ENCODE measurements around the gene DNA2.
A peak's percentile ranks its signal among the peaks of the same experiment; 100 is the strongest.
"Not testable (repeated sequence)": the region's sequence is repeated elsewhere in the genome, so short reads cannot be mapped to it uniquely, and the experiment has no call there.

Gene DNA2, protein sequence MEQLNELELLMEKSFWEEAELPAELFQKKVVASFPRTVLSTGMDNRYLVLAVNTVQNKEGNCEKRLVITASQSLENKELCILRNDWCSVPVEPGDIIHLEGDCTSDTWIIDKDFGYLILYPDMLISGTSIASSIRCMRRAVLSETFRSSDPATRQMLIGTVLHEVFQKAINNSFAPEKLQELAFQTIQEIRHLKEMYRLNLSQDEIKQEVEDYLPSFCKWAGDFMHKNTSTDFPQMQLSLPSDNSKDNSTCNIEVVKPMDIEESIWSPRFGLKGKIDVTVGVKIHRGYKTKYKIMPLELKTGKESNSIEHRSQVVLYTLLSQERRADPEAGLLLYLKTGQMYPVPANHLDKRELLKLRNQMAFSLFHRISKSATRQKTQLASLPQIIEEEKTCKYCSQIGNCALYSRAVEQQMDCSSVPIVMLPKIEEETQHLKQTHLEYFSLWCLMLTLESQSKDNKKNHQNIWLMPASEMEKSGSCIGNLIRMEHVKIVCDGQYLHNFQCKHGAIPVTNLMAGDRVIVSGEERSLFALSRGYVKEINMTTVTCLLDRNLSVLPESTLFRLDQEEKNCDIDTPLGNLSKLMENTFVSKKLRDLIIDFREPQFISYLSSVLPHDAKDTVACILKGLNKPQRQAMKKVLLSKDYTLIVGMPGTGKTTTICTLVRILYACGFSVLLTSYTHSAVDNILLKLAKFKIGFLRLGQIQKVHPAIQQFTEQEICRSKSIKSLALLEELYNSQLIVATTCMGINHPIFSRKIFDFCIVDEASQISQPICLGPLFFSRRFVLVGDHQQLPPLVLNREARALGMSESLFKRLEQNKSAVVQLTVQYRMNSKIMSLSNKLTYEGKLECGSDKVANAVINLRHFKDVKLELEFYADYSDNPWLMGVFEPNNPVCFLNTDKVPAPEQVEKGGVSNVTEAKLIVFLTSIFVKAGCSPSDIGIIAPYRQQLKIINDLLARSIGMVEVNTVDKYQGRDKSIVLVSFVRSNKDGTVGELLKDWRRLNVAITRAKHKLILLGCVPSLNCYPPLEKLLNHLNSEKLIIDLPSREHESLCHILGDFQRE

DNA sequence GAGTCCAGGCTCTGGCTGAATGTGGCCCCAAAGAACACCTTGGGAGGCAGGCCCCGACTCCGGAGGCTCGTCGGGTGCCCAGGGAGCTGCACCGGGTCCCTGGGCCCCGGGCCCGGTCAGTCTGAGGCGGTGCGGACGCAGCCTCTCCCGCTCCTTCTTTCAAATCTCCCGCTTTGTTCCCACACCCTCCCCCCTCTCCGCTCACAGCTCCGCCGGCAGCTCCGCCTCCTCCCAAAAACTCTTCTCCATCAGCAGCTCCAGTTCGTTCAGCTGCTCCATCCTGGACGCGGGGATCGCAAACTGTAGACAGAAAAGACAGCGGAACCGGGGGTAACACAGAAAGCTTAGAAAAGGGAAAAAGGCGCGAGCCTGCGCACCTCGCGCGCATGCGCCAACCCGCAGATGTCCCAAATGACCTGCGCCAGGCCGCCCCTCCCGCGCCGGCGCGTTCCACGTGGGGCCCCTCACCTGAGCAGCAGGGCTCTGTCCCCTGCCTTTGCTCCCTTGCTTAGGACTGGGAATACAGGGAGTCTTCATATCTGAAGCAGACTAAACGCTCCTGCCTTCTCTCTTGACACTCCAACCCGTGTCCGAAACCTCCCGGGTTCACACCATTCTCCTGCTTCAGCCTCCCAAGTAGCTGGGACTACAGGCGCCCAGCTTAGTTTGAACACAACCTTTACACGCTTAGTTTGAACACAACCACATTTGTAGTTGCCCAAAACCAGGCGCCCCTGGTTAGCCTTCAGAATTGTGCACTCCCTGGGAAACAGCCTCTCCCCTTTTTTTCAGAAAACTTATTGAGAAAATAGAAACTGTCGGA, at the start of gene DNA2:
Gene DNA2 (minus strand): TSS at position 388 of the 823 bp plus-strand sequence. CDS start 109 bp downstream, at position 279.
- no peaks in the 10 kb centered on the region for H3K27me3 ChIP-seq (ENCODE audit: control insufficient read depth, insufficient read depth, low read length)
- H3K4me3 ChIP-seq (ENCODE audit: low read length) = peak within 1 kb of the TSS; percentile 72
- no peak within 1 kb of the TSS for H3K9ac ChIP-seq (ENCODE audit: low read length)
- no peak within 1 kb of the TSS for H3K27ac ChIP-seq (ENCODE audit: low read depth, low read length)
- no peaks in the 10 kb centered on the region for H3K36me3 ChIP-seq (ENCODE audit: control insufficient read depth, insufficient read depth, low read length)
- H3K4me1 ChIP-seq (ENCODE audit: control insufficient read depth, insufficient read depth, low read length) = peaks cover 3% of the 10 kb centered on the region

DNA sequence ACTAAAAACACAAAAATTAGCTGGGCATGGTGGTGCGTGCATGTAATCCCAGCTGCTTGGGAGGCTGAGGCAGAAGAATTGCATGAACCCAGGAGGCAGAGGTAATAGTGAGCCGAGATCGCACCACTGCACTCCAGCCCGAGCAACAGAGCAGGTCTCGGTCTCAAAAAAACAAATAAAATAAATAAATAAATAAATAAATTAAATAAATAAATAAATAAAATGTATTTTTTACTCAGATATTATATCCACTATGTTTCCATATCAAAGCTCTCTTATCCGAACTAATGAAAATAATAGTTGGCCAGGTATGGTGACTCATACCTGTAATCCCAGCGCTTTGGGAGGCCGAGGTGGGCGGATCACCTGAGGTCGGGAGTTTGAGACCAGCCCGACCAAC, 46.8 kb upstream of the DNA2 start:
- not testable (repeated sequence) for H3K4me3 ChIP-seq (ENCODE audit: low read length); H3K9ac ChIP-seq (ENCODE audit: low read length); H3K4me1 ChIP-seq (ENCODE audit: control insufficient read depth, insufficient read depth, low read length); H3K27ac ChIP-seq (ENCODE audit: low read depth, low read length); H3K27me3 ChIP-seq (ENCODE audit: control insufficient read depth, insufficient read depth, low read length); H3K36me3 ChIP-seq (ENCODE audit: control insufficient read depth, insufficient read depth, low read length)

DNA sequence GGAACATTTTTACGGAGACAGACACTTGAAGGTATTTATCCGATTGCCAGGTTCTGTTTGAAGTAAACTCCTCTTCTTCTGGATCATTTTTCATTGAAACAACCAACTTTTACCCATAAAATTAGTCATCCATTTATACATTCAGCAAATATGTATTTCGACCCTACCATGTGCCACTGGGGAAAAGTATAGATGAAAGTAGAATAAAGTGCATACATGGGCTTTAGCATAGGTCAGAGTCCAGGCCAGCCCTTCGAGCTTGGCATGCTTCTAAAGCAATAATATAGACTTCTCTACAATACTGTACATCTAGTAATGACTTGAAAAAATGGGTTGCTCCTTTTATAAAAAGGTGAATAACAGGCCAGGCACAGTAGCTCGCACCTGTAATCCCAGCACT, 45.4 kb upstream of the DNA2 start:
- H3K36me3 ChIP-seq (ENCODE audit: control insufficient read depth, insufficient read depth, low read length) = no peaks in the 10 kb centered on the region
- H3K4me1 ChIP-seq (ENCODE audit: control insufficient read depth, insufficient read depth, low read length) = no peaks in the 10 kb centered on the region

DNA sequence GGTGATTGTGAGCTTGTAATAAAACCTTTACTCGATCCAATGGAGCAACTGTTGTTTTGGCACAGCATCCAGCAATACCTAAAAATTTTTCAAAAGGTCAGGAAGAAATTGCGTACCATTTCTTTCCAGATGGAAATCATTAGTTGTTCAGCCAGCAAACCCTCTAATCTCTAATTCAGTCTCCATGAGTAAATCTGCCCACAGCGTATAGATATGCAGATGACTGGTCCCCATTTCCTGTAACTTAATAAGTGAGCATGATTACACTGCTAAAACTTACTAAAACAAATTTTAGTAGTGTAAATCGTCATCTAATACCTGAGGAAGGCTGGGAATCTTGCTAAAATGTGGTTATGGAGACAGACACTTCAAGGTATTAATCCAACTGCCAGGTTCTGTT, 45.0 kb upstream of the DNA2 start:
- no peak overlapping the region for H3K4me3 ChIP-seq (ENCODE audit: low read length)
- H3K4me1 ChIP-seq (ENCODE audit: control insufficient read depth, insufficient read depth, low read length) = no peaks in the 10 kb centered on the region
- no peak overlapping the region for H3K9ac ChIP-seq (ENCODE audit: low read length)
- H3K27ac ChIP-seq (ENCODE audit: low read depth, low read length) = no peak overlapping the region
- no peaks in the 10 kb centered on the region for H3K27me3 ChIP-seq (ENCODE audit: control insufficient read depth, insufficient read depth, low read length)
- no peaks in the 10 kb centered on the region for H3K36me3 ChIP-seq (ENCODE audit: control insufficient read depth, insufficient read depth, low read length)

More for the DNA sequence above, 45.4 kb upstream of the DNA2 start:
- H3K27ac ChIP-seq (ENCODE audit: low read depth, low read length) = no peak overlapping the region
- H3K27me3 ChIP-seq (ENCODE audit: control insufficient read depth, insufficient read depth, low read length) = no peaks in the 10 kb centered on the region
- no peak overlapping the region for H3K9ac ChIP-seq (ENCODE audit: low read length)
- H3K4me3 ChIP-seq (ENCODE audit: low read length) = no peak overlapping the region

DNA sequence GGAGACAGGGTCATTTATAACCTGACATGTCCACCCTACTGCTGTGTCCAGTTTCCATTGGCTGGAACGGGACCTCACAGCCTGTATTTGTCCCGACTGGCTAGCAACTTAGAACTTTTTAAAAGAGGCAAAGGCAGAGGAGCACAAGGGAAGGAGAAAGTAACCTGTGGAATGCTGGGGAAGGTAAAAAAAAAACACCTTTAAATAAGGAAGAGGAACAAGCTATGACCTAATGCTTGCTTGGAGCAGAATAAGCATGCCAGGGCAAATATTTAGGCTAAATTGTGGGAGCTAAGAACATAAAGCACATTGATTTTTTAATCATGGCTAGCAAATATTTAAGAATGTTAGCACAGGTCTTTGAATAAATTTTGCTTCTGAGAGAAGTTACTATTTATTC, 44.4 kb upstream of the DNA2 start:
- not testable (repeated sequence) for H3K4me3 ChIP-seq (ENCODE audit: low read length); H3K27me3 ChIP-seq (ENCODE audit: control insufficient read depth, insufficient read depth, low read length); H3K4me1 ChIP-seq (ENCODE audit: control insufficient read depth, insufficient read depth, low read length); H3K27ac ChIP-seq (ENCODE audit: low read depth, low read length); H3K9ac ChIP-seq (ENCODE audit: low read length); H3K36me3 ChIP-seq (ENCODE audit: control insufficient read depth, insufficient read depth, low read length)

DNA sequence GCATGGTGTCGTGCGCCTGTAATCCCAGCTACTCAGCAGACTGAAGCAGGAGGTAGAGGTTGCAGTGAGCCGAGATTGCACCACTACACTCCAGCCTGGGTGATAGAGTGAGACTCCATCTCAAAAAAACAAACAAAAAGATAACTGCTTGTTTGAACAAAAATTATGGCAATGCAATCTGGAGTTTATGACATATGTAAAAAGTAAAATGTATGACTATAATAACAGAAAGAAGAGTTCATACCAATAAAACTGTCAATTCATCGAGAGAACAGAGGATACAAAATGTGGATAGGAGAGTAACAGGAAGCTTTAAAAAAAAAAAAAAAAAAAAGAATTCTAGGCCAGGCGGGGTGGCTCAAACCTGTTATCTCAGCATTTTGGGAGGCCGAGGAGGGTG, 36.3 kb upstream of the DNA2 start:
- H3K9ac ChIP-seq (ENCODE audit: low read length) = no peak overlapping the region
- no peak overlapping the region for H3K27ac ChIP-seq (ENCODE audit: low read depth, low read length)
- no peaks in the 10 kb centered on the region for H3K4me1 ChIP-seq (ENCODE audit: control insufficient read depth, insufficient read depth, low read length)
- no peaks in the 10 kb centered on the region for H3K27me3 ChIP-seq (ENCODE audit: control insufficient read depth, insufficient read depth, low read length)
- no peaks in the 10 kb centered on the region for H3K36me3 ChIP-seq (ENCODE audit: control insufficient read depth, insufficient read depth, low read length)
- no peak overlapping the region for H3K4me3 ChIP-seq (ENCODE audit: low read length)

DNA sequence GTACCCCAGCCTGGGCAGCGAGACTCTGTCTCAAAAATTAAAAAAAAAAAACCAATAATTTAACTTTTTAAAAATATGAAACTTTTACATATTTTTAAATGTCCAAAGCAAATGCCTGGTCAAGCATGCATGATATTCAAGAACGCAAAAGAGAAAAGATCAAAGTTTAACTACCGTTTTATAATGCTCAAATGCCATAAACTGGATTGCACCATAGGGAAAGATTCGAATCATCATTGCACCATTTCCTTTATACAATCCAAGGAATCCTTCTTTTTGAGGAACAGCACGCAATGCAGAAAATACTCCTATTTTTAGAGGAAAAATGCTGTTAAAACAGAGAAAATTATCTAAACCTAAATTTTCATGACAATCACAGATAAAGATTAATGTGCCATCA, 34.6 kb upstream of the DNA2 start:
- no peaks in the 10 kb centered on the region for H3K27me3 ChIP-seq (ENCODE audit: control insufficient read depth, insufficient read depth, low read length)
- H3K4me1 ChIP-seq (ENCODE audit: control insufficient read depth, insufficient read depth, low read length) = no peaks in the 10 kb centered on the region
- peaks cover 3% of the 10 kb centered on the region for H3K36me3 ChIP-seq (ENCODE audit: control insufficient read depth, insufficient read depth, low read length)
- H3K4me3 ChIP-seq (ENCODE audit: low read length) = no peak overlapping the region
- H3K27ac ChIP-seq (ENCODE audit: low read depth, low read length) = no peak overlapping the region
- no peak overlapping the region for H3K9ac ChIP-seq (ENCODE audit: low read length)

DNA sequence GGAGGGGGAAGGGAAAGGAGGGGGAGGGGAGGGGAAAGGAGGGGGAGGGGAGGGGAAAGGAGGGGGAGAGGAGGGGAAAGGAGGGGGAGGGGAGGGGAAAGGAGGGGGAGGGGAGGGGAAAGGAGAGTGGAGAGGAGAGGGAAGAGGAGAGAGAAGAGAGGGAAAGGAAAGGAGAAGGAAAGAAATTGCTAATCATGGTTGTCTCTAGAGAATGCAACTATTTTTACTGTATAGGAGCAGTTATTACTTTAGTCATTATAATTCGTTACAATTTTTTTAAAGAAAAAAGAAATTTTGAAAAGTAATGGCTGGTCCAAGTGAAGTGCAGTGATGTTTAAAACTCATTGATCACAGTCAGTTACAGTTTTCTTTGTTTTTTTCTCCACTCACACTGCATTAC, 31.1 kb upstream of the DNA2 start:
- H3K27me3 ChIP-seq (ENCODE audit: control insufficient read depth, insufficient read depth, low read length) = no peaks in the 10 kb centered on the region
- H3K9ac ChIP-seq (ENCODE audit: low read length) = no peak overlapping the region
- peaks cover 17% of the 10 kb centered on the region for H3K36me3 ChIP-seq (ENCODE audit: control insufficient read depth, insufficient read depth, low read length)
- H3K27ac ChIP-seq (ENCODE audit: low read depth, low read length) = no peak overlapping the region
- H3K4me1 ChIP-seq (ENCODE audit: control insufficient read depth, insufficient read depth, low read length) = no peaks in the 10 kb centered on the region
- H3K4me3 ChIP-seq (ENCODE audit: low read length) = no peak overlapping the region

DNA sequence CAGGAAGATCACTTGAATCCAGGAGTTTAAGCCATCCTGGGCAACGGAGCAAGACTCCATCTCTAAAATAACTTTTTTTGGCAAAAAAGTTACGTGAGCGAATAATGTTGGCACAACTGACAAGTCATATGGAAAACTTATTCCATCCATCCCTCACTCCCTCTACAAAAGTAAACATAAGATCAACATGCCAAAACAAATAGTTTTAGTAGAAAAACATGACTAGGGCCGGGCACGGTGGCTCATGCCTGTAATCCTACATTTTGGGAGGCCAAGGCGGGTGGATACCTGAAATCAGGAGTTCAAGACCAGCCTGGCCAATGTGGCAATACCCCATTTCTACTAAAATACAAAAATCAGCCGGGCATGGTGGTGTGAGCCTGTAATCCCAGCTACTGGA, 29.9 kb upstream of the DNA2 start:
- Histone ChIP-seq H3K4me3 (ENCODE audit: low read length) (no peak overlapping the region), H3K36me3 (ENCODE audit: control insufficient read depth, insufficient read depth, low read length) (peaks cover 17% of the 10 kb centered on the region), H3K27ac (ENCODE audit: low read depth, low read length) (no peak overlapping the region), H3K27me3 (ENCODE audit: control insufficient read depth, insufficient read depth, low read length) (no peaks in the 10 kb centered on the region), H3K4me1 (ENCODE audit: control insufficient read depth, insufficient read depth, low read length) (no peaks in the 10 kb centered on the region), H3K9ac (ENCODE audit: low read length) (no peak overlapping the region)

DNA sequence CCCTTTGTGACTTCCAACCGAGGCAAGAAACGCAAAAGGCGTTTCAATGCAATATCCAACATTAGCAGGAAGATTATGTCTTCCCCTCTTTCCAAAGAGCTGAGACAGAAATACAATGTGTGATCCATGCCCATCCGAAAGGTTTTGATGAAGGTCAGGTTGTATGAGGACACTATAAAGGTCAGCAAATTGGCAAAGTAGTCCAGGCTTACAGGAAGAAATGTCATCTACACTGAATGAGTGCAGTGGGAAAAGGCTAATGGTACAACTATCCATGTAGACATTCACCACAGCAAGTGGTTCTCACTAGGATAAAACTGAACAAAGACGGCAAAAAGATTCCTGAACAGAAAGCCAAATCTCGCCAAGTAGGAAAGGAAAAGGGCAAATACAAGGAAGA, 27.8 kb upstream of the DNA2 start:
- Histone ChIP-seq H3K27ac (ENCODE audit: low read depth, low read length) (no peak overlapping the region), H3K4me1 (ENCODE audit: control insufficient read depth, insufficient read depth, low read length) (no peaks in the 10 kb centered on the region), H3K36me3 (ENCODE audit: control insufficient read depth, insufficient read depth, low read length) (peaks cover 17% of the 10 kb centered on the region), H3K4me3 (ENCODE audit: low read length) (no peak overlapping the region), H3K27me3 (ENCODE audit: control insufficient read depth, insufficient read depth, low read length) (no peaks in the 10 kb centered on the region), H3K9ac (ENCODE audit: low read length) (no peak overlapping the region)

DNA sequence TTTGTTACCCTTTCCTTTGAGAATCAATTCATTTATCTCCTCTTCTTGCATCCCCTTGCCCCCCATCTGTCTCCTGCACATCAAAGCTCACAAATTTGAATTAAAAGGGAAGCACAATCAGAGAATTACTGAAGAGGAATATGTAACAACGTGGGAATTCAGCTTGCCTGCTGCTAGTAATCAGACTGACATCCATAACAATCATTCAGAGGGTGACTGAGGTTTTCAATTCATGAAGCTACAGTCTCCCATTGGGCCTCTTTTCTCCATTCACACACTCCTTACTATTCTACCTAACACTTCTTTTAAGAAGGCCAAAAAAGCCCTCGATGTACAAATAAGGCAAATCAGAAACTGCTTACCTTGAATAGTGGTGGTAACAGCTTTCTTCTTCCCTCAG, 24.3 kb upstream of the DNA2 start:
- Histone ChIP-seq H3K4me1 (ENCODE audit: control insufficient read depth, insufficient read depth, low read length) (no peaks in the 10 kb centered on the region), H3K36me3 (ENCODE audit: control insufficient read depth, insufficient read depth, low read length) (peaks cover 17% of the 10 kb centered on the region), H3K27ac (ENCODE audit: low read depth, low read length) (no peak overlapping the region), H3K27me3 (ENCODE audit: control insufficient read depth, insufficient read depth, low read length) (no peaks in the 10 kb centered on the region), H3K4me3 (ENCODE audit: low read length) (no peak overlapping the region), H3K9ac (ENCODE audit: low read length) (no peak overlapping the region)

DNA sequence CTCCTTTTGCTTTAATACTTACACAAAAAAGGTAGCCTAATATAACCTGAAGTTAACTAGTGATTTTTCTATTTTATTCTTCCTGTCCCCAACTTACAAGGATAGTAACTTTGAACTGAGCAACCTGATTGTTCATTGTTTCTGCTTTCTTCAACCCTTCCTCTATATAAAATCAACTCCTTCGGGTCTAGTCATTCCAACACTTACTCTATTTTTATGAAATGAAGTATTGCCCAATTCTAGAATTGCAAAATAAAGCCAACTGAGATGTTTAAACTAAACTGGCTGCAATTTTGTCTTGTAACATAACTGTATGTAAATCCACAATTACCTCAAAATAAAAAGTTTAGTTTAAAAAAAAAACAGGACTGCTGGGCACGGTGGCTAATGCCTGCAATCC, 20.3 kb upstream of the DNA2 start:
- H3K27ac ChIP-seq (ENCODE audit: low read depth, low read length) = no peak overlapping the region
- no peaks in the 10 kb centered on the region for H3K4me1 ChIP-seq (ENCODE audit: control insufficient read depth, insufficient read depth, low read length)
- peaks cover 10% of the 10 kb centered on the region for H3K36me3 ChIP-seq (ENCODE audit: control insufficient read depth, insufficient read depth, low read length)
- H3K27me3 ChIP-seq (ENCODE audit: control insufficient read depth, insufficient read depth, low read length) = no peaks in the 10 kb centered on the region
- no peak overlapping the region for H3K4me3 ChIP-seq (ENCODE audit: low read length)
- no peak overlapping the region for H3K9ac ChIP-seq (ENCODE audit: low read length)
